Activated CD8-positive, alpha-beta memory T cell treated with anti-CD3 and anti-CD28 coated beads, Interleukin-2, amount 10 ng/mL, durations not matched to agents 7 days and 5 days (primary cell): Measurements from ENCODE around the gene C11orf52. TPM values are rescaled to one million over a fixed set of nuclear protein-coding genes. Genes with fewer than 3 reads are reported as not detected.
A peak's percentile ranks its signal among the peaks of the same experiment; 100 is the strongest.

ENCODE experiments used
- ATAC-seq: fragments of 150-1000 bp; cut with Tn5 transposase; one replicate; pipeline ENCODE4 v1.10.0; 2021; ENCODE audit warnings: moderate library complexity
- CTCF ChIA-PET: fragments of 350-600 bp; sonication (Branson Sonifier 250); formaldehyde crosslinking; loops from one replicate; lab custom pipeline; 2021; ENCODE audit warnings: antibody characterized with exemption; lab: Charles Lee
- DNase-seq: peaks from one replicate; pipeline ENCODE4 v3.0.0-alpha.2; 2020
- H3K27ac Mint-ChIP-seq: one replicate; pipeline ENCODE4 v1.8.0; 2021; ENCODE audit warnings: mild to moderate bottlenecking, mixed read lengths
- H3K27me3 Mint-ChIP-seq: one replicate; pipeline ENCODE4 v1.8.0; 2021; ENCODE audit warnings: mixed read lengths
- H3K36me3 Mint-ChIP-seq: one replicate; pipeline ENCODE4 v1.8.0; 2021; ENCODE audit warnings: mild to moderate bottlenecking, mixed read lengths
- H3K4me1 Mint-ChIP-seq: one replicate; pipeline ENCODE4 v1.8.0; 2021; ENCODE audit warnings: mixed read lengths
- H3K4me3 Mint-ChIP-seq: one replicate; pipeline ENCODE4 v1.8.0; 2021; ENCODE audit warnings: mild to moderate bottlenecking, moderate library complexity, mixed read lengths
- H3K9me3 Mint-ChIP-seq: one replicate; pipeline ENCODE4 v1.8.0; 2022; ENCODE audit warnings: low read depth, mixed read lengths
- total RNA-seq, 2 experiments: library from RNA; stranded (reverse); gene quantifications; one replicate each; pipeline ENCODE4 v1.2.3, GENCODE V29; 2021

Gene C11orf52
- total RNA-seq, 2 experiments from 2014 or later: not detected

DNA sequence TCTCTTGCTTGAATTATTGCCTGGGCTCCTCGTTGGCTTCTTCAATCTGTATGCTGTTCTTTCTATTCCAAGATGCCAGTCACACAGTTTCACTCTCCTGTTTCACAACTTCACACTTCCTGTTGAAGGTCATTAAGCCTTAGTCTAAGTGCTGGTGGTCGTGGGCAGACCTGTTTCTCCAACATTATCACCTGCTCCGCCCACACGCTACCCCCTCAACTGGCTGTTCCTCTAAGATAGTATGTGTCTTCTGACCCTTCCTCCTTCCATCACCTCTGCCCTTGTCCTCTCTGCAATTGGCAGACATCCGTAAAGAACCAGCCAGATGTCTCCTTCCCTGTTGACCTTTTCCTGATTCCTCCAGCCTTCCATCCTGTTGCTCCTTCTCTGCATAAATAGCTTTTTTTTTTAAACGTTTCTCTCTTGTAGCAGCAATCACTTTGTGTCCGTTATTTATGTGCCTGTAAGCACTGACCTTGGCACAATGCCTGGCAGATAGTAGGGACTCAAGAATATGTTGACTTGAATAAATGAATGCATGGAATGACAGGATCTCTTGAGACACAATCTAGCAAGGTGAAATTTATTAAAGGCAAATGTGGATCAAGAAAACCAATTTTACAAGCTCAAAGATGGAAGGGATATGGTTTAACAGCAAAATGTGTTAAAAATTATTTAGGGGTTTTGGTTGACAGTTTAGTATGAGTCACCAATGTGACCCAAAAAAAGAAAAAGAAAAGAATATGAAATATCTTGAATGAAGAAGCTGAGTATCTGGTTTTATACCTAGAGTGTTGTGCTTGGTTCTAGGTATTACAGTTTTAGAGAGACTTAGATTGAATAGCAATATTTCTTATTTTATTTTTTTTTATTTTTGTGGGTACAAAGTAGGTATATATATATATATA, 31.1 kb downstream of the C11orf52 start:
- peaks cover 23% of the 10 kb centered on the region for H3K4me1 Mint-ChIP-seq
- H3K27ac Mint-ChIP-seq: no peak overlapping the region
- no peaks in the 10 kb centered on the region for H3K27me3 Mint-ChIP-seq
- DNase-seq (no peak), ATAC-seq (peak; percentile 25)
- no peak overlapping the region for H3K4me3 Mint-ChIP-seq
- peaks cover 15% of the 10 kb centered on the region for H3K36me3 Mint-ChIP-seq
- H3K9me3 Mint-ChIP-seq: no peaks in the 10 kb centered on the region
- CTCF ChIA-PET: interaction anchor here (0.6 to 1.6 kb wide), 4 partner anchors 18 to 163 kb away, joined by 3 to 8 read pairs (median 3); no protein-coding TSS in a partner anchor

DNA sequence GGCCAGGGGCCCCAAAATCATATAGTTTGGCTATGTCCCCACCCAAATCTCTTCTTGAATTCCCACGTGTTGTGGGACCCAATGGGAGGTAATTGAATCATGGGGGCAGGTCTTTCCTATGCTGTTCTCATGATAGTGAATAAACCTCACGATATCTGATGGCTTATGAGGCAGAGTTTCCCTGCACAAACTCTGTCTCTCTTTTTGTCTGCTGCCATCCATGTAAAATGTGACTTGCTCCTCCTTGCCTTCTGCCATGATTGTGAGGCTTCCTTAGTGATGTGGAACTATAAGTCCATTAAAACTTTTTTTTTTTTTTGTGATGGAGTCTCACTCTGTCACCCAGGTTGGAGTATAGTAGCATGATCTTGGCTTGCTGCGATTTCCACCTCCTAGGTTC, 32.9 kb downstream of the C11orf52 start:
- H3K27ac Mint-ChIP-seq: no peak overlapping the region
- no peaks in the 10 kb centered on the region for H3K9me3 Mint-ChIP-seq
- peaks cover 17% of the 10 kb centered on the region for H3K36me3 Mint-ChIP-seq
- no peaks in the 10 kb centered on the region for H3K27me3 Mint-ChIP-seq
- H3K4me1 Mint-ChIP-seq: peaks cover 16% of the 10 kb centered on the region
- H3K4me3 Mint-ChIP-seq: no peak overlapping the region
- CTCF ChIA-PET: no interaction called here
- DNase-seq (no peak), ATAC-seq (no peak)

DNA sequence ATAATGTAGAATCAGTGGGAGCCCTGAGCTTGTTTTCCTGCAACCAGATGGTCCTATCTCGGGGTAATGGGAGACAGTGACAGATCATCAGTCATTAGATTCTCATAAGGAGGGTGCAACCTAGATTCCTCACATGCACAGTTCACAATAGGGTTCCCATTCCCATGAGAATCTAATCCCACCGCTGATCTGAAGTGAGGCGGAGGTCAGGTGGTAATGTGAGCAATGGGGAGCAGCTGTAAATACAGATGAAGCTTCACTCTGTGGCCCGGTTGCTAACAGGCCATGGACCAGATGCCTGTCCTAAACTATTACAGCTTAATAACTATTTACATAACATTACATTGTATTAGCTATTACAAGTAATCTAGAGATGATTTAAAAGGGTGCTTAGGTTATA, 35.4 kb downstream of the C11orf52 start:
- ATAC-seq (no peak), DNase-seq (no peak)
- H3K27ac Mint-ChIP-seq: no peak overlapping the region
- H3K36me3 Mint-ChIP-seq: peaks cover 17% of the 10 kb centered on the region
- CTCF ChIA-PET: interaction anchor here (1.0 kb wide), 1 partner anchor 39 kb away, joined by 3 read pairs; no protein-coding TSS in a partner anchor
- H3K4me1 Mint-ChIP-seq: peaks cover 10% of the 10 kb centered on the region
- H3K9me3 Mint-ChIP-seq: no peaks in the 10 kb centered on the region
- H3K27me3 Mint-ChIP-seq: no peaks in the 10 kb centered on the region
- no peak overlapping the region for H3K4me3 Mint-ChIP-seq

DNA sequence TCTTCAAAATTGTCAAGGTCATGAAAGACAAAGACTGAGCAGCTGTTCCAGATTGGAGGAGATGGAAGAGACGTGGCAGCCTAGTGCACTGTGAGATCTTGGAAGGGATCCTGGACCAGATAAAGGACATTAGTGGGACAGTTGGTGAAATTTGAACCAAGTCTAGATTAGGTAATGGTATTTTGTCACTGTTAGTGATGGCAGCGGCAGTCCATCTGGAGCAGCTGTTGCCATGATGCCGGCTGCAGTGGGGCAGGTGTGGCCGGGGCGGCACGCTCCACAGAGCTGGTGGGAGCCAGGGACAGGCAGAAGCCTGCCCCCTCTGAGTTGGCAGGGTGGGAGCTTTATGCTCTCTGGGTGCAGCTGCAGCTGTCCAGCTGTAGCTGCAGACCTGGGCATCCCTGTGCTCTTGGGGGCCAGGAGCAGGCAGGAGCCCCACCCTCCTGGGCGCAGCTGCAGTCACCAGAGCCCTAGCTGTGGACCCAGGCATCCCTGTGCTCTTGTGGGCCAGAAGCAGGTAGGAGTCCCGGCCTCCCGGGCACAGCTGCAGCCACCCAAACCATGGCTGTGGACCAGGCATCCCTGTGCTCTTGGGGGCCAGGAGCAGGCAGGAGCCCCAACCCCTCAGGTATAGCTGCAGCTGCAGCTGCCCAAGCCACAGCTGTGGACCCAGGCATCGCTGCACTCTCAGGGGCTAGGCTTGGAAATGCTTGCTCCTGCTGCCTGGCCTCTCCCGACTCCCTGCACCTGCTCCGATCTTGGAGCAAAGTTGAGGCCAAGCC, 39.1 kb downstream of the C11orf52 start:
- Mint-ChIP-seq H3K4me3 (no peak overlapping the region), H3K4me1 (no peaks in the 10 kb centered on the region), H3K9me3 (no peaks in the 10 kb centered on the region), H3K27me3 (no peaks in the 10 kb centered on the region), H3K27ac (no peak overlapping the region), H3K36me3 (peaks cover 7% of the 10 kb centered on the region)
- ATAC-seq (no peak), DNase-seq (no peak)
- CTCF ChIA-PET: interaction anchor here (1.0 to 1.7 kb wide), 2 partner anchors 13 to 26 kb away, joined by 3 to 5 read pairs; no protein-coding TSS in a partner anchor

DNA sequence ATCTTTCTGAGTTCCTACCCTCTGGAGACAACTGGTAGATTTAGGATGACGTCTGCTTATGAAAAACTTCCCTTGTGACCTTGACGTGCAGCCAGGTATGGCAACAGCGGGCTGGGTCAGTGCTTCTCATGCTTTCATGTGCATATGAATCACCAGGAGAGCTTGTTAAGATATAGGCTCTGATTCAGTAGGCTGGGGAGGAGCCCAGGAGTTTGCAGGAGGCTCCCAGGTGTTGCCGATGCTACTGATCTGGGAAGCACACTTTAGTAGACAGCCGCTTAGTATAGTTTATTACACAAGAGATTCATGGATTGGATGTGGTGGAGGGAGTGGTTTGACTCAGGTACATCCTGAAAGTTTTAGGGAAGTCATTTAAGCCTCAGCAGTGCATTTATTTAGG, 42.2 kb downstream of the C11orf52 start:
- no peaks in the 10 kb centered on the region for H3K9me3 Mint-ChIP-seq

DNA sequence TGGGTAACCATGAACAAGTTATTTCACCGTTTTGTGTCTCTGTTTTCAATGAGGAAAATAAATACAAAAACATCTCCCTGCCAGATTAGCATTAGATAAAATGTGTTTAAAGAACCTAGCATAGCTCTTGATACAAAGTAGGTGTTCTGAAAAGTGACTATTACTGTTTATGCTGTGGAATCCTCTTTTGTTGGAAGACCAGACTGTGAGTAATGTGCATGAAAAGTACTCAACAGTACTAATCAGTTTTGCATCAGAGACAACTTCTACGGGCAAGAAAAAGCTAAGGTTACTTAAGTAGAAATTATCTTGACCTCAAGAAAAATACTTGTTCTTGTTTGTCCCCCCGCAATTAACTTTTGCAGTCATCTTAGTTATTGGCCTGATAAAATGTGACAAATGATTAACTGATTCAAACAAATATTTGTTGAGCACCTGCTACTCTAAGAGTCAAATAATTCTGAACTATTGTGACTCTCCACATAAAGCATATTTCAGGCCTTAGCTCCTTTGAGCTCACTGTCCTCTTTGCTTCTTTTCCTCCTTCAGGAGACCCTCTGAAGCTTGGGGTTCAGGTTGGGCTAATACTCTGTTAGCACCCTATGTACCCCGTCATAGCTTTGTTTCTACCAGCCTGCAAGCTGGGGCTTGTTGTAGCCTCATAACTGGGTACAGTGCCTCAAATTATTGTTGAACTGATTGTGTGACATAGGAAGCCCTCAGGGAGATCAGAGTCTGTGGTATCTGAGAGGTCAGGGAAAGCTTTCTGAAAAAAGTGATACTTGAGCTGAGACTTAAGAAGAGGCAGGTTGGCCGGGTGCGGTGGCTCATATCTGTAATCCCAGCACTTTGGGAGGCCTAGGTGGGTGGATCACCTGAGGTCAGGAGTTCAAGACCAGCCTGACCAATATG, 42.9 kb downstream of the C11orf52 start:
- CTCF ChIA-PET: interaction anchor here (1.0 to 1.6 kb wide), 3 partner anchors 9 to 23 kb away, joined by 3 to 5 read pairs (median 4); no protein-coding TSS in a partner anchor
- peaks cover 5% of the 10 kb centered on the region for H3K36me3 Mint-ChIP-seq
- H3K4me3 Mint-ChIP-seq: no peak overlapping the region
- H3K27me3 Mint-ChIP-seq: no peaks in the 10 kb centered on the region
- no peaks in the 10 kb centered on the region for H3K9me3 Mint-ChIP-seq
- DNase-seq (no peak), ATAC-seq (no peak)
- H3K27ac Mint-ChIP-seq: no peak overlapping the region
- H3K4me1 Mint-ChIP-seq: peaks cover 2% of the 10 kb centered on the region

More for the DNA sequence above, 42.2 kb downstream of the C11orf52 start:
- H3K4me1 Mint-ChIP-seq: peaks cover 2% of the 10 kb centered on the region
- H3K27me3 Mint-ChIP-seq: no peaks in the 10 kb centered on the region
- CTCF ChIA-PET: interaction anchor here (1.0 to 1.2 kb wide), 2 partner anchors 9 to 21 kb away, joined by 3 to 4 read pairs; no protein-coding TSS in a partner anchor
- ATAC-seq (no peak), DNase-seq (no peak)
- peaks cover 6% of the 10 kb centered on the region for H3K36me3 Mint-ChIP-seq
- no peak overlapping the region for H3K27ac Mint-ChIP-seq
- no peak overlapping the region for H3K4me3 Mint-ChIP-seq

DNA sequence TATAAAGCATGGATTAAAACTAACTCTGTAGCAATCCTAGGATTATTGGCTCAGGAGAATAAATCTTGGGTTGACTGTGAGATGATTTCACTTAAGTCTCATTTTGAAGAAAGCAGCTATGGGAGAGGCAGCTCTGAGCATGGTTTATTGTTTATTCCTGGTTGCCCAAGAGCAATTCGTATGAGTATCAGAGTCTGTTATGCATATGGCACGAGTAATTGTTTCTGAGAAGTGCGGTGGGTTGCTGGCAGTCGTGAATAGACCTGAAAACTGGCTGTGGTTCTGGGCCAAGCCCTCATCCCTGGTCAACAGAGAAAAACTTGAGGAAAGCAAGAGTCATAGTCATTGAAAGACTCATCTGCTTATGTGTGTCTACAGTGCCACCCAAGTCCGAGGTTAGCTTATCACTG, 45.2 kb downstream of the C11orf52 start:
- H3K4me3 Mint-ChIP-seq: no peak overlapping the region
- no peak for ATAC-seq
- no peak overlapping the region for H3K27ac Mint-ChIP-seq
- H3K4me1 Mint-ChIP-seq: peaks cover 2% of the 10 kb centered on the region
- DNase-seq: no peak
- no peaks in the 10 kb centered on the region for H3K9me3 Mint-ChIP-seq
- CTCF ChIA-PET: interaction anchor here (0.7 kb wide), 1 partner anchor 9 kb away, joined by 3 read pairs; no protein-coding TSS in a partner anchor
- H3K27me3 Mint-ChIP-seq: no peaks in the 10 kb centered on the region
- peaks cover 14% of the 10 kb centered on the region for H3K36me3 Mint-ChIP-seq

DNA sequence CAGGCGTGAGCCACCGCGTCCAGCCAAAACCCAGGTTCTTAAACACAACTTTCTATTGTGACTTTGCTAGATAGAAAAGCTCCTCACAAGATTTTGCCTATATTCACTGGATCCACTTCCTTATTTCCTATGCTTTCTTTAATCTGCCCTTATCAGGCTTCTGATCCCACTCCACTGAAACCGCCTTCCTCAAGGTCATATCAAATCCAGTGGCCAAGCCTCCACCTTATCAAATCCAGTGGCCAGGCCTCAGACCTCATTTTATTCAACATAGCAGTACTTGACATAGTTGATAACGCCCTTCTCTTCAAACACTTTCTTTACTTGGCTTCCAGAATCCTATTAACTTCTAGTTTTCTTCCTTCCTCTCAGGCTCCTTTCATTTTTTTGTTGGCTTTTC, 48.0 kb downstream of the C11orf52 start:
- H3K27ac Mint-ChIP-seq: no peak overlapping the region
- H3K36me3 Mint-ChIP-seq: peaks cover 25% of the 10 kb centered on the region
- peaks cover 2% of the 10 kb centered on the region for H3K4me1 Mint-ChIP-seq
- no peaks in the 10 kb centered on the region for H3K9me3 Mint-ChIP-seq
- no peaks in the 10 kb centered on the region for H3K27me3 Mint-ChIP-seq
- DNase-seq: no peak
- no peak for ATAC-seq
- H3K4me3 Mint-ChIP-seq: no peak overlapping the region
- CTCF ChIA-PET: no interaction called here

DNA sequence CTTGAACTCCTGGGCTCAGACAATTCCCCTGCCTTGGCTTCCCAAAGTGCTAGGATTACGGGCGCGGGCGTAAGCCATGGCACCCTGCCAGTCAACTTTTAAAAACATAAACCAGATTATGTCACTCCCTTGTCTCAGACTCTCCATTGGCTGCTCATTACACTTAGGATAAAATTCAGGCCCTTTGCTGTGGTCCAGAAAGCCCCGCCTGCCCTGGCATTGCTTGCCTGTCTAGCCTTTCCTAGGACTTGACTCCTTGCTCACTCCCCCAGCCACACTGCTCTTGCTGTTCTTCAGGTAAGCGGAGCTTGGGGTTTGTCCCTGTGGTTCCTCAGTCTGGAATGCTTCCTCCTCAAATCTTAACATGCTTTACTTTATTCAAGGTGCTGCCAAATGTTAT, 48.9 kb downstream of the C11orf52 start:
- Mint-ChIP-seq H3K27me3 (no peaks in the 10 kb centered on the region), H3K4me1 (peaks cover 2% of the 10 kb centered on the region), H3K4me3 (no peak overlapping the region), H3K9me3 (no peaks in the 10 kb centered on the region), H3K36me3 (peaks cover 27% of the 10 kb centered on the region), H3K27ac (no peak overlapping the region)
- DNase-seq: no peak
- ATAC-seq: no peak
- CTCF ChIA-PET: no interaction called here

DNA sequence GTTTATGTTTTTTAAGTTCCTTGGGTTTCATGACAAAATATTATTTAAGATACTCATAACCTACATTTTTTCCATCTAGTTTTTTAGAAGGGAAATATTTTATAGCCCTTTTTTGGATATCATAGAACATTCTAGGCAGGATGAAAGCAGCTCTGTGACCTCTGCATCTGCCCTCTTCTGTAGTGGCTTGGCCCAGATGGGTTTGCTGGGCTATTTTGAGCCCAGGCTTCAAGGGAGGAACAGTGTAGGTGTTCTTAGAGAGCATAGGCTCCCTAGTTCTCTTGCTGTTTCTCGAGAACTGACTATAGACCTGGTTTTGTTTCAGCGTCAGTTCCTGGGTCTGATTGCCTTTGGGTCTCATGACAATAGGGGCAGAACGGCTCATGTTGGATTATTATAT, 50.6 kb downstream of the C11orf52 start:
- no peaks in the 10 kb centered on the region for H3K27me3 Mint-ChIP-seq
- no peak overlapping the region for H3K4me3 Mint-ChIP-seq
- CTCF ChIA-PET: no interaction called here
- H3K9me3 Mint-ChIP-seq: no peaks in the 10 kb centered on the region
- ATAC-seq (no peak), DNase-seq (no peak)
- H3K4me1 Mint-ChIP-seq: no peaks in the 10 kb centered on the region
- H3K27ac Mint-ChIP-seq: no peak overlapping the region
- peaks cover 29% of the 10 kb centered on the region for H3K36me3 Mint-ChIP-seq

DNA sequence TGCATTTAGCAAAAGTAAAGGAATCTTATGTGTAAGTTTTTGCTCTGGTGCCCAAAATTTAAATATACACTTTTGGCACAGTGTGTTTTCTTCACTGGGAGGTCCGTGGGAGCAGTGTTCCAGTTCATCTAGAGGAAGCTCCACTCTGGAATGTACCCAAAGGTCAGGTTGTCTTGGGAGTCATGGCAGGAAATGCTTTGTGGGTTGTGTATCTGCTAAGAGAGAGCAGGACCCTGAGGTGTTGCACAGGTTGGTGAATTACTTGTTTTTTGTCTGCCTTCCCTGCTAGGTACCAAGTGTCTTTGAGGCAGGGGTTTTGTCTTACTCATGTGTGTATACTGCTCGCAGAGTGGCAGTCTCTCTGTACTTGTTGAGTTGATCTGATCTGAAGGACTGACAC, 55.7 kb downstream of the C11orf52 start:
- Mint-ChIP-seq H3K27me3 (peaks cover 11% of the 10 kb centered on the region), H3K27ac (no peak overlapping the region), H3K4me3 (no peak overlapping the region), H3K36me3 (peaks cover 16% of the 10 kb centered on the region), H3K9me3 (no peaks in the 10 kb centered on the region), H3K4me1 (peaks cover 7% of the 10 kb centered on the region)
- no peak for DNase-seq
- no peak for ATAC-seq
- CTCF ChIA-PET: no interaction called here

DNA sequence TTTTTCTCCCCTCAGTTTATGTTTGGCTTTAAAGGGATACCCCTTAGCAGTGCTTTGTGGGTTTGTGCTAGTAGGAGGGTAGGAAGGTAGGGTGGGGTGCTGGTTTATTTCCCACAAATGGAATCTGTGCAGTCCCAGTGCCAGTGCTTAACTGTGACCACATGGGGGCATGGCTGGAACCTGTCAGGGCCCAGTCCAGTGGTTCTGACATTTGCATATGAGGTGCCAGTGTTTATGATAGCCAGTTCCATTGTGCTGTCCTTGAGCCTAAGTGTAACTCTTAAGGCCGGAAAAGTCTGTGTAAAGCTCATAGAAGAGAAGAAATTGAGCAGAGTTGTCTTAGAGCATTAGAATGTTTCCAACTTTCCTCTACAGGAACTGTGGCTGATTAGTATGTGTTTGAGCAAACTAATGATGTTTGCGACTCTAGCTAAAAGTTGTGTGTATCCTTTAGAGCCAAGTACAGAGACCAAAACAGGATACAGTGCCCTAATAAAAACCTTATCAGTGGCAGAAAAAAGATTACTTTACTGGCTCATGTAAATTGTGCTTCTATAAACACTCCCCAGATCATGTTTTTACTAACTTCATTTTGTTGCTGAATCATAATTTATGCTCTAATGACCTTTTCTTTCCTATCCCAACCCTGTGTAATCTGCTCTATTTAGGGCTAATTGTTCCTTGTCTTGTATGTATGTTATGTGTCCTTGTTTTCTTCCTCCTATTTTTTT, 56.5 kb downstream of the C11orf52 start:
- Mint-ChIP-seq H3K27ac (no peak overlapping the region), H3K4me1 (peaks cover 7% of the 10 kb centered on the region), H3K4me3 (no peak overlapping the region), H3K36me3 (peaks cover 12% of the 10 kb centered on the region), H3K9me3 (no peaks in the 10 kb centered on the region), H3K27me3 (peaks cover 11% of the 10 kb centered on the region)
- DNase-seq (no peak), ATAC-seq (no peak)
- CTCF ChIA-PET: no interaction called here
